MM.1S (cell line): ENCODE results near the gene STK32B.

ENCODE experiments used
- DNase-seq: peaks from one replicate; pipeline ENCODE4 v3.0.0-alpha.2; 2015
- H2AFZ ChIP-seq: fragments of 300-600 bp; sonication (generic); 2 replicates; pipeline ENCODE4 v1.6.0; 2016; ENCODE audit warnings: antibody characterized with exemption, low read length
- H3F3A ChIP-seq: fragments of 300-600 bp; sonication (generic); 2 replicates; pipeline ENCODE4 v1.6.1; 2016; ENCODE audit warnings: mild to moderate bottlenecking, antibody characterized with exemption, low read length, moderate library complexity, mixed read lengths; ENCODE audit not compliant: insufficient read depth
- H3K27ac ChIP-seq: fragments of 300-600 bp; sonication (generic); 2 replicates; pipeline ENCODE4 v1.5.1; 2016; ENCODE audit warnings: mild to moderate bottlenecking, low read length
- H3K27me3 ChIP-seq: fragments of 300-600 bp; sonication (generic); replicated peaks from 2 replicates; pipeline ENCODE4 v1.6.0; 2016; ENCODE audit warnings: low read length; ENCODE audit not compliant: insufficient read depth
- H3K36me3 ChIP-seq: fragments of 300-600 bp; sonication (generic); replicated peaks from 2 replicates; pipeline ENCODE4 v1.6.1; 2016; ENCODE audit warnings: mild to moderate bottlenecking, low read length, mixed read lengths; ENCODE audit not compliant: insufficient read depth
- H3K4me1 ChIP-seq: fragments of 300-600 bp; sonication (generic); 2 replicates; pipeline ENCODE4 v1.6.1; 2016; ENCODE audit warnings: low read length, mixed read lengths
- H3K4me2 ChIP-seq: fragments of 300-600 bp; sonication (generic); 2 replicates; pipeline ENCODE4 v1.6.0; 2016; ENCODE audit warnings: low read depth, low read length
- H3K4me3 ChIP-seq: fragments of 300-600 bp; sonication (generic); 2 replicates; pipeline ENCODE4 v1.5.1; 2016; ENCODE audit warnings: low read length, mixed read lengths
- H3K79me2 ChIP-seq: fragments of 300-600 bp; sonication (generic); 2 replicates; pipeline ENCODE4 v1.6.1; 2016; ENCODE audit warnings: mixed run types, low read length, mixed read lengths
- H3K9ac ChIP-seq: fragments of 300-600 bp; sonication (generic); 2 replicates; pipeline ENCODE4 v1.6.1; 2016; ENCODE audit warnings: low read length, mixed read lengths
- H3K9me2 ChIP-seq: fragments of 300-600 bp; sonication (generic); replicated peaks from 2 replicates; pipeline ENCODE4 v1.6.1; 2016; ENCODE audit warnings: mild to moderate bottlenecking, low read length, mixed read lengths; ENCODE audit not compliant: insufficient read depth
- H3K9me3 ChIP-seq: fragments of 300-600 bp; sonication (generic); replicated peaks from 2 replicates; pipeline ENCODE4 v1.6.1; 2016; ENCODE audit warnings: mild to moderate bottlenecking, low read length, mixed read lengths; ENCODE audit not compliant: insufficient read depth
- H4K20me1 ChIP-seq: fragments of 300-600 bp; sonication (generic); 2 replicates; pipeline ENCODE4 v1.6.1; 2016; ENCODE audit warnings: mild to moderate bottlenecking, low read length, moderate library complexity, mixed read lengths; ENCODE audit not compliant: insufficient read depth
- CTCF ChIP-seq: fragments of 300-600 bp; sonication (generic); IDR thresholded peaks from 2 replicates; pipeline ENCODE4 v1.5.1; 2016; ENCODE audit warnings: antibody characterized with exemption, low read length, mixed read lengths
- EZH2 ChIP-seq: fragments of 300-600 bp; sonication (generic); optimal IDR thresholded peaks from 2 replicates; pipeline ENCODE3; 2017; ENCODE audit warnings: low read depth, mild to moderate bottlenecking, antibody characterized with exemption, low read length, mixed read lengths
- EZH2phosphoT487 ChIP-seq: fragments of 300-600 bp; sonication (generic); IDR thresholded peaks from 2 replicates; pipeline ENCODE4 v1.6.1; 2018; ENCODE audit warnings: antibody characterized with exemption, low read length

Gene STK32B

GRCh38 chr4:5371415-5372190 lies 320.3 kb downstream of the STK32B start:
- Histone ChIP-seq H2AFZ (no peak overlapping the region), H3K27me3 (no peaks in the 10 kb centered on the region), H3K36me3 (no peaks in the 10 kb centered on the region), H4K20me1 (no peaks in the 10 kb centered on the region), H3K9ac (no peak overlapping the region), H3K27ac (no peak overlapping the region), H3K4me2 (no peak overlapping the region), H3F3A (no peaks in the 10 kb centered on the region), H3K9me3 (no peaks in the 10 kb centered on the region), H3K79me2 (no peaks in the 10 kb centered on the region), H3K4me1 (no peaks in the 10 kb centered on the region), H3K9me2 (no peaks in the 10 kb centered on the region), H3K4me3 (no peak overlapping the region)
- TF ChIP-seq CTCF, result no peak
- DNase-seq, result no peak

- H3K9me3 ChIP-seq, result no peaks in the 10 kb centered on the region
- H3K4me1 ChIP-seq, result no peaks in the 10 kb centered on the region
- no peak overlapping the region for H3K4me3 ChIP-seq
- H2AFZ ChIP-seq, result no peak overlapping the region
- no peaks in the 10 kb centered on the region for H3K79me2 ChIP-seq
- H3K9ac ChIP-seq, result no peak overlapping the region
- H3K9me2 ChIP-seq, result no peaks in the 10 kb centered on the region
- no peaks in the 10 kb centered on the region for H4K20me1 ChIP-seq
- TF ChIP-seq EZH2phosphoT487, result no peak
- no peak for TF ChIP-seq EZH2
- no peak for TF ChIP-seq CTCF
- no peaks in the 10 kb centered on the region for H3K27me3 ChIP-seq
- no peak overlapping the region for H3K4me2 ChIP-seq
- no peak for DNase-seq
- H3K36me3 ChIP-seq, result no peaks in the 10 kb centered on the region
- no peaks in the 10 kb centered on the region for H3F3A ChIP-seq
- H3K27ac ChIP-seq, result no peak overlapping the region
These were observed 320.9 kb downstream of the STK32B start for GRCh38 chr4:5372198-5372597.

GRCh38 chr4:5373327-5373726 lies 322.0 kb downstream of the STK32B start:
- H3F3A ChIP-seq, result no peaks in the 10 kb centered on the region
- H3K79me2 ChIP-seq, result no peaks in the 10 kb centered on the region
- H3K27ac ChIP-seq, result no peak overlapping the region
- H3K4me3 ChIP-seq, result no peak overlapping the region
- TF ChIP-seq CTCF (no peak), EZH2 (no peak), EZH2phosphoT487 (no peak)
- no peak for DNase-seq
- H3K27me3 ChIP-seq, result no peaks in the 10 kb centered on the region
- no peaks in the 10 kb centered on the region for H4K20me1 ChIP-seq
- H2AFZ ChIP-seq, result no peak overlapping the region
- H3K9me3 ChIP-seq, result no peaks in the 10 kb centered on the region
- no peaks in the 10 kb centered on the region for H3K36me3 ChIP-seq
- H3K4me1 ChIP-seq, result no peaks in the 10 kb centered on the region
- H3K9ac ChIP-seq, result no peak overlapping the region
- H3K9me2 ChIP-seq, result no peaks in the 10 kb centered on the region
- H3K4me2 ChIP-seq, result no peak overlapping the region
